HL-60 (cell line): ENCODE results near the gene CHN2.

Experiments used
- DNase-seq, 2 experiments: peaks; one replicate each; pipeline ENCODE4 v3.0.0-alpha.2; 2010 to 2020; ENCODE audit warnings: low read depth in 1 of 2, low spot score in 1 of 2
- H3K27ac ChIP-seq: fragments of 250-450 bp; sonication (Bioruptor Pico); replicated peaks from 2 replicates; pipeline ENCODE4 v1.5.1; 2020; ENCODE audit warnings: mild to moderate bottlenecking, moderate library complexity
- H3K27me3 ChIP-seq: fragments of 250-450 bp; sonication (Bioruptor Pico); 2 replicates; pipeline ENCODE4 v1.5.1; 2021; ENCODE audit warnings: mild to moderate bottlenecking, moderate library complexity; ENCODE audit not compliant: insufficient read depth, poor library complexity, severe bottlenecking
- H3K4me3 ChIP-seq: replicated peaks from 2 replicates; pipeline ENCODE4 v1.5.1; 2011; ENCODE audit warnings: mild to moderate bottlenecking, control low read depth, low read length; ENCODE audit not compliant: insufficient read depth
- CTCF ChIP-seq: IDR thresholded peaks from one replicate; pipeline ENCODE4 v1.5.1; 2011; ENCODE audit warnings: low read length, control low read depth, inconsistent platforms; ENCODE audit not compliant: insufficient read depth
- GABPA ChIP-seq: IDR thresholded peaks from 2 replicates; pipeline ENCODE4 v1.6.1; 2012; ENCODE audit warnings: low read depth
- POLR2AphosphoS5 ChIP-seq: IDR thresholded peaks from 2 replicates; pipeline ENCODE4 v1.6.1; 2012; ENCODE audit warnings: low read depth
- REST ChIP-seq: IDR thresholded peaks from 2 replicates; pipeline ENCODE4 v1.6.1; 2012; ENCODE audit warnings: low read depth; ENCODE audit not compliant: insufficient replicate concordance
- SPI1 ChIP-seq: IDR thresholded peaks from 2 replicates; pipeline ENCODE4 v1.6.1; 2012; ENCODE audit warnings: low read depth, mild to moderate bottlenecking, borderline replicate concordance

Gene CHN2

GRCh38 chr7:29318853-29319718, 124.5 kb downstream of the CHN2 start:
- H3K27me3 ChIP-seq = peaks cover 2% of the 10 kb centered on the region
- no peak for DNase-seq
- H3K27ac ChIP-seq = no peak overlapping the region
- no peak overlapping the region for H3K4me3 ChIP-seq
- TF ChIP-seq REST (no peak), GABPA (no peak), POLR2AphosphoS5 (no peak), SPI1 (no peak), CTCF (no peak)

- DNase-seq = peak; percentile 17 to 64
- peak; percentile 78; the same call in 1 of the 2 replicates for TF ChIP-seq SPI1
- TF ChIP-seq REST = no peak
- no peak for TF ChIP-seq GABPA
- TF ChIP-seq POLR2AphosphoS5 = no peak
- no peak for TF ChIP-seq CTCF
- Histone ChIP-seq H3K27ac (no peak overlapping the region), H3K27me3 (peaks cover 2% of the 10 kb centered on the region), H3K4me3 (no peak overlapping the region)
Measured at GRCh38 chr7:29319719-29320521, 125.3 kb downstream of the CHN2 start.

- Histone ChIP-seq H3K4me3 (no peak overlapping the region), H3K27ac (no peak overlapping the region), H3K27me3 (peaks cover 2% of the 10 kb centered on the region)
- no peak for DNase-seq
- TF ChIP-seq CTCF (no peak), REST (no peak), POLR2AphosphoS5 (no peak), SPI1 (no peak), GABPA (no peak)
Measured at GRCh38 chr7:29320577-29320976, 126.0 kb downstream of the CHN2 start.
